OCI-LY1 (cell line): ENCODE data around the gene THAP8.

Experiments used
- CTCF ChIP-seq: fragments of 200-600 bp; sonication (generic), shearing (Covaris generic); IDR thresholded peaks from 2 replicates; pipeline ENCODE4 v1.5.1; 2017; ENCODE audit warnings: mild to moderate bottlenecking, antibody characterized with exemption, low read length, moderate library complexity, mixed read lengths
- EZH2 ChIP-seq: fragments of 200-600 bp; sonication (generic), shearing (Covaris generic); IDR thresholded peaks from 2 replicates; pipeline ENCODE4 v1.8.0; 2017; ENCODE audit warnings: borderline replicate concordance, mixed run types, mild to moderate bottlenecking, antibody characterized with exemption, low read length, moderate library complexity, mixed read lengths

DNA sequence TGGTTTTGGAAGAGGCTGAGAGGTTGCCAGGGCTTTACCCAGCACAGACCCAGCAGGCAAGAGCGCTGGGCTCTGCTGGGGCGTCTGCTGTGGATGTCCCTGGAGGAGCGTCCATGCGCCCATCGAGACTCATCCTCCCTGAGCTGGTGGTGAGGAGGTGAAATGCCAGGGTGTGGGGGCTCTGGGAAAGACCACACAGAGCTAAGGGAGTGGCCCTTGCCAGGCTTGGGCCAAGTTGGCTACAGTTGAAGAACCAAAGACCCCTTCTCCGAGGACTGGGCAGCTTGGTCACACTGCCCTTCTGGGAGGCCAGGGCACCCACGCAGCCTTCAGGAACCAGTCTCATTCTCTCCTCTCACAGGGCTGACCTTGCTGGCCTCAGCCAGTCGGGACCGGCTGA is 32.2 kb upstream of the THAP8 start:
- no peak for TF ChIP-seq CTCF
- TF ChIP-seq EZH2, result no peak
